Measurements from ENCODE around the gene RAD51AP2. TPM values are rescaled to one million over a fixed set of nuclear protein-coding genes. Genes with fewer than 3 reads are reported as not detected.
A peak's percentile ranks its signal among the peaks of the same experiment; 100 is the strongest.

RAD51AP2 gene
- total RNA-seq, 2 donors from 2014 or later, result 0.18 TPM; not detected in 1

- H3K4me3 Mint-ChIP-seq, result peak overlapping the region; percentile 68
- DNase-seq, result no peak
- no peaks in the 10 kb centered on the region for H3K36me3 Mint-ChIP-seq (ENCODE audit: low read depth)
- no peaks in the 10 kb centered on the region for H3K9me3 Mint-ChIP-seq
- Histone ChIP-seq H3K27ac (ENCODE audit: low read depth, low read length) (no peak overlapping the region), H3K27me3 (ENCODE audit: control insufficient read depth, insufficient read depth, low read length, poor library complexity, severe bottlenecking) (peaks cover 82% of the 10 kb centered on the region), H3K4me1 (ENCODE audit: control insufficient read depth, insufficient read depth, low read length) (peaks cover 8% of the 10 kb centered on the region), H3K36me3 (ENCODE audit: control insufficient read depth, insufficient read depth, low read length) (no peaks in the 10 kb centered on the region), H3K9me3 (ENCODE audit: control insufficient read depth, low read length) (no peaks in the 10 kb centered on the region), H3K9ac (ENCODE audit: extremely low read depth, low read length, poor library complexity, severe bottlenecking) (peak overlapping the region; percentile 21), H3K4me3 (ENCODE audit: low read length) (peak overlapping the region; percentile 87)
- TF ChIP-seq, protein P1, sequence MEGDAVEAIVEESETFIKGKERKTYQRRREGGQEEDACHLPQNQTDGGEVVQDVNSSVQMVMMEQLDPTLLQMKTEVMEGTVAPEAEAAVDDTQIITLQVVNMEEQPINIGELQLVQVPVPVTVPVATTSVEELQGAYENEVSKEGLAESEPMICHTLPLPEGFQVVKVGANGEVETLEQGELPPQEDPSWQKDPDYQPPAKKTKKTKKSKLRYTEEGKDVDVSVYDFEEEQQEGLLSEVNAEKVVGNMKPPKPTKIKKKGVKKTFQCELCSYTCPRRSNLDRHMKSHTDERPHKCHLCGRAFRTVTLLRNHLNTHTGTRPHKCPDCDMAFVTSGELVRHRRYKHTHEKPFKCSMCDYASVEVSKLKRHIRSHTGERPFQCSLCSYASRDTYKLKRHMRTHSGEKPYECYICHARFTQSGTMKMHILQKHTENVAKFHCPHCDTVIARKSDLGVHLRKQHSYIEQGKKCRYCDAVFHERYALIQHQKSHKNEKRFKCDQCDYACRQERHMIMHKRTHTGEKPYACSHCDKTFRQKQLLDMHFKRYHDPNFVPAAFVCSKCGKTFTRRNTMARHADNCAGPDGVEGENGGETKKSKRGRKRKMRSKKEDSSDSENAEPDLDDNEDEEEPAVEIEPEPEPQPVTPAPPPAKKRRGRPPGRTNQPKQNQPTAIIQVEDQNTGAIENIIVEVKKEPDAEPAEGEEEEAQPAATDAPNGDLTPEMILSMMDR (conservative IDR thresholded peaks at IDR 0.05), result no peak
- H3K27me3 Mint-ChIP-seq (ENCODE audit: insufficient read depth), result peaks cover 70% of the 10 kb centered on the region
- 1% methylated on average over 14 to 21 of the region's 21 CpGs for WGBS, 2 experiments (ENCODE audit: insufficient coverage in 1 of 2, insufficient read length in 1 of 2)
- peak overlapping the region; percentile 87 for H3K27ac Mint-ChIP-seq
- peaks cover 31% of the 10 kb centered on the region for H3K4me1 Mint-ChIP-seq
Measured at GRCh38 chr2:17540813-17541530, 22.7 kb upstream of the RAD51AP2 start.

- Mint-ChIP-seq H3K27me3 (ENCODE audit: insufficient read depth) (peaks cover 75% of the 10 kb centered on the region), H3K4me1 (peaks cover 26% of the 10 kb centered on the region), H3K4me3 (peak within 1 kb of the TSS; percentile 68), H3K9me3 (no peaks in the 10 kb centered on the region), H3K27ac (peak within 1 kb of the TSS; percentile 87), H3K36me3 (ENCODE audit: low read depth) (no peaks in the 10 kb centered on the region)
- DNase-seq, result peak; percentile 97
- 3 to 5% methylated on average over 26 to 43 of the region's 43 CpGs for WGBS, 2 experiments (ENCODE audit: insufficient coverage in 1 of 2, insufficient read length in 1 of 2)
- Histone ChIP-seq H3K9ac (ENCODE audit: extremely low read depth, low read length, poor library complexity, severe bottlenecking) (peak within 1 kb of the TSS; percentile 21), H3K27me3 (ENCODE audit: control insufficient read depth, insufficient read depth, low read length, poor library complexity, severe bottlenecking) (peaks cover 89% of the 10 kb centered on the region), H3K36me3 (ENCODE audit: control insufficient read depth, insufficient read depth, low read length) (no peaks in the 10 kb centered on the region), H3K4me1 (ENCODE audit: control insufficient read depth, insufficient read depth, low read length) (peaks cover 8% of the 10 kb centered on the region), H3K27ac (ENCODE audit: low read depth, low read length) (peak within 1 kb of the TSS; percentile 56), H3K9me3 (ENCODE audit: control insufficient read depth, low read length) (no peaks in the 10 kb centered on the region), H3K4me3 (ENCODE audit: low read length) (peak within 1 kb of the TSS; percentile 87)
- TF ChIP-seq, protein P1 (conservative IDR thresholded peaks at IDR 0.05), result no peak
Measured at GRCh38 chr2:17540093-17540812, 22.0 kb upstream of the RAD51AP2 start, which contains the start of gene VSNL1. TSS of gene VSNL1 (plus strand) at chr2:17540696. CDS start at chr2:17592075, 51,379 bp downstream.

DNA sequence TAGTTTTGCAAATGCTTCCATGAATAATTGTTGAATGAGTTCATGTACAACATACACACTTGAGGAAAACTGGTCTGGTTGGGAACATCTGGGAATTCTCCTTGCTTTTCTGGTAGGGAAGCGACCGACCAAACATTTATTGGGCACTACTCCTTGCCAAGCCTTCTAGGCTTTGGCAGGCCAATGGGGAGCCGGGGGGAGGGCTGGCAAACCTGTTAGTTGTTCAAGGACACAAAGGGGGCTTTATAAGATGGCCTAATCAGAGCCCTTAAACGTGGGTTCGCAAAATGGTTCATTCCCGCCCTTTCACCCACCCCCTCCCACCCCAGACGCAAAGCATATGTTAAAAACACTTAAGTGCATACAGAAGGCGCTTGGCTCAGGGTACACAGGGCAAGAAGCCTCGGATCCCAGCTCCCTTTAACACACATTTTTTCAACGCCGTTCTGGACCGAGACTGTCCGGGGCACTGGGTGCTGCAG is 21.4 kb upstream of the RAD51AP2 start:
- Mint-ChIP-seq H3K4me1 (peaks cover 26% of the 10 kb centered on the region), H3K4me3 (peak overlapping the region; percentile 68), H3K36me3 (ENCODE audit: low read depth) (no peaks in the 10 kb centered on the region), H3K9me3 (no peaks in the 10 kb centered on the region), H3K27ac (peak overlapping the region; percentile 87), H3K27me3 (ENCODE audit: insufficient read depth) (peaks cover 77% of the 10 kb centered on the region)
- 14 to 21% methylated on average over 7 to 13 of the region's 13 CpGs for WGBS, 2 experiments (ENCODE audit: insufficient coverage in 1 of 2, insufficient read length in 1 of 2)
- Histone ChIP-seq H3K4me3 (ENCODE audit: low read length) (peak overlapping the region; percentile 87), H3K9ac (ENCODE audit: extremely low read depth, low read length, poor library complexity, severe bottlenecking) (no peak overlapping the region), H3K4me1 (ENCODE audit: control insufficient read depth, insufficient read depth, low read length) (peaks cover 8% of the 10 kb centered on the region), H3K36me3 (ENCODE audit: control insufficient read depth, insufficient read depth, low read length) (no peaks in the 10 kb centered on the region), H3K27me3 (ENCODE audit: control insufficient read depth, insufficient read depth, low read length, poor library complexity, severe bottlenecking) (peaks cover 89% of the 10 kb centered on the region), H3K9me3 (ENCODE audit: control insufficient read depth, low read length) (no peaks in the 10 kb centered on the region), H3K27ac (ENCODE audit: low read depth, low read length) (peak overlapping the region; percentile 56)
- peak; percentile 88 for DNase-seq
- TF ChIP-seq, protein P1 (conservative IDR thresholded peaks at IDR 0.05), result no peak

Measured in endodermal cell (in vitro differentiated cells).